ENCODE data around the gene ANKRD63.

ANKRD63 gene

GRCh38 chr15:40286794-40287193 is 3.9 kb upstream of the ANKRD63 start:
- TF ChIP-seq POLR2AphosphoS5 (IDR thresholded peaks at IDR 0.05; ENCODE audit: low read depth, low read length), result no peak
- TF ChIP-seq FOXP2 (optimal IDR thresholded peaks at IDR 0.05; ENCODE audit: borderline replicate concordance, extremely low read depth, extremely low read length, insufficient read depth), result no peak
- no peak for TF ChIP-seq TAF1 (IDR thresholded peaks at IDR 0.05; ENCODE audit: borderline replicate concordance, insufficient read depth, low read length)

GRCh38 chr15:40286061-40286532 is 3.2 kb upstream of the ANKRD63 start:
- TF ChIP-seq TAF1 (IDR thresholded peaks at IDR 0.05; ENCODE audit: borderline replicate concordance, insufficient read depth, low read length) (no peak), REST (IDR thresholded peaks at IDR 0.05; ENCODE audit: insufficient read depth in 1 of 2, low read depth in 2 of 2, low read length in 2 of 2) (no peak), POLR2AphosphoS5 (IDR thresholded peaks at IDR 0.05; ENCODE audit: low read depth, low read length) (no peak), SIN3A (IDR thresholded peaks at IDR 0.05; ENCODE audit: borderline replicate concordance, insufficient read depth, low read length) (no peak), FOXP2 (optimal IDR thresholded peaks at IDR 0.05; ENCODE audit: borderline replicate concordance, extremely low read depth, extremely low read length, insufficient read depth) (no peak)

- TF ChIP-seq REST (IDR thresholded peaks at IDR 0.05; ENCODE audit: insufficient read depth in 1 of 2, low read depth in 2 of 2, low read length in 2 of 2) (no peak), TAF1 (IDR thresholded peaks at IDR 0.05; ENCODE audit: borderline replicate concordance, insufficient read depth, low read length) (no peak), POLR2AphosphoS5 (IDR thresholded peaks at IDR 0.05; ENCODE audit: low read depth, low read length) (no peak), FOXP2 (optimal IDR thresholded peaks at IDR 0.05; ENCODE audit: borderline replicate concordance, extremely low read depth, extremely low read length, insufficient read depth) (no peak), SIN3A (IDR thresholded peaks at IDR 0.05; ENCODE audit: borderline replicate concordance, insufficient read depth, low read length) (no peak)
Observed at GRCh38 chr15:40285554-40286011, 2.7 kb upstream of the ANKRD63 start.

- no peak for TF ChIP-seq FOXP2 (optimal IDR thresholded peaks at IDR 0.05; ENCODE audit: borderline replicate concordance, extremely low read depth, extremely low read length, insufficient read depth)
- TF ChIP-seq REST (IDR thresholded peaks at IDR 0.05; ENCODE audit: insufficient read depth in 1 of 2, low read depth in 2 of 2, low read length in 2 of 2), result no peak
- no peak for TF ChIP-seq TAF1 (IDR thresholded peaks at IDR 0.05; ENCODE audit: borderline replicate concordance, insufficient read depth, low read length)
- no peak for TF ChIP-seq POLR2AphosphoS5 (IDR thresholded peaks at IDR 0.05; ENCODE audit: low read depth, low read length)
- TF ChIP-seq SIN3A (IDR thresholded peaks at IDR 0.05; ENCODE audit: borderline replicate concordance, insufficient read depth, low read length), result no peak
Observed at GRCh38 chr15:40285151-40285550, 2.3 kb upstream of the ANKRD63 start.

GRCh38 chr15:40283615-40284300 is 894 bp upstream of the ANKRD63 start:
- TF ChIP-seq SIN3A (IDR thresholded peaks at IDR 0.05; ENCODE audit: borderline replicate concordance, insufficient read depth, low read length) (no peak), FOXP2 (optimal IDR thresholded peaks at IDR 0.05; ENCODE audit: borderline replicate concordance, extremely low read depth, extremely low read length, insufficient read depth) (no peak), POLR2AphosphoS5 (IDR thresholded peaks at IDR 0.05; ENCODE audit: low read depth, low read length) (no peak), REST (IDR thresholded peaks at IDR 0.05; ENCODE audit: insufficient read depth in 1 of 2, low read depth in 2 of 2, low read length in 2 of 2) (no peak), TAF1 (IDR thresholded peaks at IDR 0.05; ENCODE audit: borderline replicate concordance, insufficient read depth, low read length) (no peak)

Measured in PFSK-1 (cell line).